Measurements from ENCODE around the gene FAM20A.
A peak's percentile ranks its signal among the peaks of the same experiment; 100 is the strongest.
"Not testable (repeated sequence)": the region's sequence is repeated elsewhere in the genome, so short reads cannot be mapped to it uniquely, and the experiment has no call there.

Gene FAM20A

GRCh38 chr17:68498479-68499326, 102.5 kb downstream of the FAM20A start:
- Histone ChIP-seq H3K4me2 (ENCODE audit: low read length) (peak overlapping the region; percentile 18), H3K36me3 (ENCODE audit: insufficient read depth, low read length) (no peaks in the 10 kb centered on the region), H3K9ac (ENCODE audit: low read depth, low read length) (no peak overlapping the region), H3K4me1 (ENCODE audit: control insufficient read depth, insufficient read depth, low read length) (peaks cover 5% of the 10 kb centered on the region), H3K27me3 (ENCODE audit: control insufficient read depth, insufficient read depth, low read length) (peaks cover 30% of the 10 kb centered on the region), H3K4me3 (ENCODE audit: low read length) (no peak overlapping the region), H3K9me3 (replicated peaks; ENCODE audit: low read length) (no peaks in the 10 kb centered on the region)

DNA sequence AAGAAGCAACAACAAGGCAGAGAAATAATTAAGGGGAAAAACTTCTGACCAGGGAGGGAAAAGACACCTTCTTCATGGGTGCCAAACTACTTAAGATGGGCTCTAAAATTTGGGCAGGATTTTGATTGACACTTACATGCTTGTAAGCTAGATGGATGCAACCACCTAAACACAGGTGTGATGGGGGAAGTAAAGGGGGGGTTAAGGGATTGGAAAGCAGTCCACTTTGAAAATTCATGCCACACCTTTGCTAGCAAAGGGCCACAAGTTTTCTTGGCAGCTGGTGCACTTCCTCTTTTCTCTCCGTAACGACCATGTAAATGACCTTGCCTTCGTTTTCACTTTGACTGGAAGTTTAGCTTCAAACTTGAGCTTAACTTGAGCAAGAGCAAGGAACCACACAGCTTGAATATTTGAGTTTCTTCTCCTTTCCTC, 103.3 kb downstream of the FAM20A start:
- Histone ChIP-seq H3K4me3 (ENCODE audit: low read length) (no peak overlapping the region), H3K4me2 (ENCODE audit: low read length) (no peak overlapping the region), H3K9ac (ENCODE audit: low read depth, low read length) (no peak overlapping the region), H3K4me1 (ENCODE audit: control insufficient read depth, insufficient read depth, low read length) (peaks cover 5% of the 10 kb centered on the region), H3K9me3 (replicated peaks; ENCODE audit: low read length) (no peaks in the 10 kb centered on the region), H3K36me3 (ENCODE audit: insufficient read depth, low read length) (no peaks in the 10 kb centered on the region), H3K27me3 (ENCODE audit: control insufficient read depth, insufficient read depth, low read length) (peaks cover 30% of the 10 kb centered on the region)

DNA sequence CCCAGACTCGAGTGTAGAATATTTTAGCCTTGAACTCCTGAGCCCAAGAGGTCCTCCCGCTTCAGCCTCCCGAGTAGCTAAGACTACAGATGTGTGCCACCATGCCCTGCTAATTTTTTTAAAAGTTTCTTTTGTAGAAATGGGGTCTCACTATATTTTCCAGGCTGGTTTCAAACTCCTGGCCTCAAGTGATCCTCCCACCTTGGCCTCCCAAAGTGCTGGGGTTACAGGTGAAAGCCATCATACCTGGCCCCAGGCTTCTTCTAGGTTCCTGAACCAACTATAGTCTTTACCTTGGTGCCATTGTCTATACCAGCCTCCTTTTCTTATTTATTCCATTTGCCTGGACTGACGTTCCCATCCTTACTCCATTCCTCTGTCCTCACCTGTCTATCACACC, 106.1 kb downstream of the FAM20A start:
- H3K4me1 ChIP-seq (ENCODE audit: control insufficient read depth, insufficient read depth, low read length), result peaks cover 5% of the 10 kb centered on the region
- H3K27me3 ChIP-seq (ENCODE audit: control insufficient read depth, insufficient read depth, low read length), result peaks cover 21% of the 10 kb centered on the region
- H3K36me3 ChIP-seq (ENCODE audit: insufficient read depth, low read length), result no peaks in the 10 kb centered on the region
- H3K4me3 ChIP-seq (ENCODE audit: low read length), result no peak overlapping the region
- H3K9ac ChIP-seq (ENCODE audit: low read depth, low read length), result no peak overlapping the region
- no peaks in the 10 kb centered on the region for H3K9me3 ChIP-seq (replicated peaks; ENCODE audit: low read length)
- no peak overlapping the region for H3K4me2 ChIP-seq (ENCODE audit: low read length)

DNA sequence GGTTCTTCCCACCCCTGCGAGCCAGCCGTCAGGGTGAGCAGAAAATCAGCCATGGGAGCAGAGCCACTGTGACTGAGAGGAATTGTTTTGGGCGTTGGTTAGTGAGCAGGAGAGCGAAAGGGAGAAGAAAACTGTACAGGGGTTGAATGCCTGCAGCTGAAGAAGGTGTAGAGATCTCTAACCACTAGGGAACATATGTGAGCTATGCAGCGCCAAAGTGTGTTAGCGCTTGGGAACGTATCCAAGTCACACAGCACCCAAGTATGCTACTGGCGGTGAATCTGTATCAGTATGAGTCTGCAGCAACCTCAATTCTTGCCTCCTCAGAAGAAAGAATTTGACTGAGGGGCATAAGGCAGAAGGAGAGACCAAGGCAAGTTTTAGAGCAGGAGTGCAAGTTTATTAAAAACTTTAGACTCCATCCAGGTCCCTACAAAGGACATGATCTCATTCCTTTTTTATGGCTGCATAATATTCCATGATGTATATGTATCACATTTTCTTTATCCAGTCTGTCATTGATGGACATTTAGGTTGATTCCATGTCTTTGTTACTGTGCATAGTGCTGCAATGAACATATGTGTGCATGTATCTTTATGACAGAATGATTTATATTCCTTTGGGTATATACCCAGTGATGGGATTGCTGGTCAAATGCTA, 108.6 kb downstream of the FAM20A start:
- not testable (repeated sequence) for H3K4me1 ChIP-seq (ENCODE audit: control insufficient read depth, insufficient read depth, low read length); H3K27me3 ChIP-seq (ENCODE audit: control insufficient read depth, insufficient read depth, low read length); H3K9ac ChIP-seq (ENCODE audit: low read depth, low read length); H3K4me3 ChIP-seq (ENCODE audit: low read length); H3K9me3 ChIP-seq (replicated peaks; ENCODE audit: low read length); H3K4me2 ChIP-seq (ENCODE audit: low read length); H3K36me3 ChIP-seq (ENCODE audit: insufficient read depth, low read length)

GRCh38 chr17:68491381-68492231, 109.6 kb downstream of the FAM20A start:
- no peaks in the 10 kb centered on the region for H3K4me1 ChIP-seq (ENCODE audit: control insufficient read depth, insufficient read depth, low read length)

GRCh38 chr17:68489919-68490318, 111.2 kb downstream of the FAM20A start:
- H3K9me3 ChIP-seq (replicated peaks; ENCODE audit: low read length), result no peaks in the 10 kb centered on the region
- no peaks in the 10 kb centered on the region for H3K36me3 ChIP-seq (ENCODE audit: insufficient read depth, low read length)
- no peak overlapping the region for H3K4me3 ChIP-seq (ENCODE audit: low read length)
- peaks cover 21% of the 10 kb centered on the region for H3K27me3 ChIP-seq (ENCODE audit: control insufficient read depth, insufficient read depth, low read length)
- H3K4me2 ChIP-seq (ENCODE audit: low read length), result no peak overlapping the region
- H3K4me1 ChIP-seq (ENCODE audit: control insufficient read depth, insufficient read depth, low read length), result no peaks in the 10 kb centered on the region
- H3K9ac ChIP-seq (ENCODE audit: low read depth, low read length), result no peak overlapping the region

More at GRCh38 chr17:68491381-68492231, 109.6 kb downstream of the FAM20A start:
- Histone ChIP-seq H3K4me2 (ENCODE audit: low read length) (no peak overlapping the region), H3K4me3 (ENCODE audit: low read length) (no peak overlapping the region), H3K27me3 (ENCODE audit: control insufficient read depth, insufficient read depth, low read length) (peaks cover 8% of the 10 kb centered on the region), H3K9me3 (replicated peaks; ENCODE audit: low read length) (no peaks in the 10 kb centered on the region), H3K36me3 (ENCODE audit: insufficient read depth, low read length) (no peaks in the 10 kb centered on the region), H3K9ac (ENCODE audit: low read depth, low read length) (no peak overlapping the region)
